Common myeloid progenitor, CD34-positive (primary cell): ENCODE data around the gene FBN3.

Experiments
- CTCF ChIA-PET: fragments of 350-600 bp; sonication (Branson Sonifier 250); formaldehyde crosslinking; loops from one replicate; lab custom pipeline; 2021; ENCODE audit warnings: antibody characterized with exemption; lab: Charles Lee
- POLR2A ChIA-PET: fragments of 350-600 bp; sonication (Branson Sonifier 250); formaldehyde crosslinking; loops from one replicate; lab custom pipeline; 2021; ENCODE audit warnings: antibody characterized with exemption; lab: Charles Lee
- DNase-seq, 3 donors: peaks; one replicate each; pipeline versions ENCODE4 v3.0.0 to v3.0.0-alpha.2; 2013
- H3K27ac ChIP-seq, 2 experiments: 1 replicate in 1 of 2; 2 replicates in 1 of 2; pipeline ENCODE4 v1.7.0; 2013; ENCODE audit warnings: inconsistent platforms in 2 of 2, low read length in 2 of 2, mild to moderate bottlenecking in 2 of 2, low read depth in 1 of 2, moderate library complexity in 1 of 2; ENCODE audit not compliant: severe bottlenecking in 2 of 2, insufficient read depth in 1 of 2, poor library complexity in 1 of 2
- H3K27me3 ChIP-seq, 5 experiments: replicated peaks in 2 of 5; 1 replicate in 3 of 5; 2 replicates in 2 of 5; pipeline versions ENCODE4 v1.6.1 to v1.7.0; 2013; ENCODE audit warnings: low read length in 4 of 5, mild to moderate bottlenecking in 2 of 5, moderate library complexity in 2 of 5, inconsistent platforms in 1 of 5; ENCODE audit not compliant: insufficient read depth in 5 of 5, control insufficient read depth in 4 of 5
- H3K36me3 ChIP-seq, 4 experiments: 1 replicate in 2 of 4; 2 replicates in 2 of 4; pipeline versions ENCODE4 v1.6.1 to v1.7.0; 2013; ENCODE audit warnings: low read length in 3 of 4, control low read depth in 1 of 4, mild to moderate bottlenecking in 1 of 4; ENCODE audit not compliant: control insufficient read depth in 4 of 4, insufficient read depth in 4 of 4
- H3K4me1 ChIP-seq, 4 experiments: 1 replicate in 3 of 4; 2 replicates in 1 of 4; pipeline versions ENCODE4 v1.6.1 to v1.7.1; 2013; ENCODE audit warnings: low read length in 3 of 4, mild to moderate bottlenecking in 3 of 4, control low read depth in 1 of 4, inconsistent platforms in 1 of 4, moderate library complexity in 1 of 4; ENCODE audit not compliant: control insufficient read depth in 4 of 4, insufficient read depth in 4 of 4; ENCODE audit errors: control extremely low read depth in 1 of 4
- H3K4me3 ChIP-seq, 7 experiments: 1 replicate in 4 of 7; 2 replicates in 3 of 7; pipeline versions ENCODE4 v1.5.1 to v1.7.0; 2013; ENCODE audit warnings: mild to moderate bottlenecking in 7 of 7, low read length in 6 of 7, moderate library complexity in 6 of 7, inconsistent platforms in 2 of 7, low read depth in 2 of 7, control low read depth in 1 of 7; ENCODE audit not compliant: insufficient read depth in 4 of 7, control insufficient read depth in 1 of 7; ENCODE audit errors: extremely low read depth in 1 of 7
- H3K9me3 ChIP-seq, 5 experiments: 1 replicate in 4 of 5; 2 replicates in 1 of 5; pipeline versions ENCODE4 v1.6.1 to v1.7.1; 2013; ENCODE audit warnings: low read length in 4 of 5, mild to moderate bottlenecking in 2 of 5, inconsistent platforms in 1 of 5, low read depth in 1 of 5, moderate library complexity in 1 of 5; ENCODE audit not compliant: control insufficient read depth in 4 of 5, insufficient read depth in 2 of 5; ENCODE audit errors: control extremely low read depth in 1 of 5
- WGBS: methylation state at CpG from one replicate; pipeline ENCODE4 v1.1.5; 2013; ENCODE audit not compliant: insufficient coverage; 5-methylcytosine and 5-hydroxymethylcytosine counted together

FBN3 gene

DNA sequence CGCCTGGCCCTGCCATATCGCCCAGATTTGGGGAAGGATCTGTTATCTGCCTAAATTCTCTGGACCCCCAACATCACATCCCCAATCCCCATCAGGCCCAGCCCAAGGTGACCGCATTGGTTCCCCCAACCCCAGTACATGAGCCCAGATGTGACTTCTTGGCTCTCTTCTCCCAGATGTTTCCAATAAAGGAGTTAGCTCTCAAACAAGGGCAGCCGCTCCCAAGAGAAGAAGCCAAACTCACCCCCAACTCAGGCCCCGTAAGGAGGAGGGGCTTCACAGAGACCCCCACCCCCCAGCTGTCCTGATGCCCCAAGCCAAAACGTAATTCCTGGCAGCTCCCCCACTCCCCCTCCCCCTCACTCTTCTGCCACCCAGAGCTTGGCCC is 6.9 kb downstream of the FBN3 start:
- H3K9me3 ChIP-seq = no peaks in the 10 kb centered on the region
- 64% methylated on average over 3 of the region's 6 CpGs for WGBS
- CTCF ChIA-PET = interaction anchor here (0.9 kb wide), 1 partner anchor 12 kb away, joined by 4 read pairs; no protein-coding TSS in a partner anchor
- H3K27me3 ChIP-seq = peaks cover 0 to 20% (median 9%) of the 10 kb centered on the region in 5 experiments
- H3K27ac ChIP-seq = no peak overlapping the region
- H3K4me1 ChIP-seq = no peaks in the 10 kb centered on the region
- DNase-seq = no peak
- no peaks in the 10 kb centered on the region for H3K36me3 ChIP-seq
- H3K4me3 ChIP-seq = no peak overlapping the region
- POLR2A ChIA-PET = no interaction called here

DNA sequence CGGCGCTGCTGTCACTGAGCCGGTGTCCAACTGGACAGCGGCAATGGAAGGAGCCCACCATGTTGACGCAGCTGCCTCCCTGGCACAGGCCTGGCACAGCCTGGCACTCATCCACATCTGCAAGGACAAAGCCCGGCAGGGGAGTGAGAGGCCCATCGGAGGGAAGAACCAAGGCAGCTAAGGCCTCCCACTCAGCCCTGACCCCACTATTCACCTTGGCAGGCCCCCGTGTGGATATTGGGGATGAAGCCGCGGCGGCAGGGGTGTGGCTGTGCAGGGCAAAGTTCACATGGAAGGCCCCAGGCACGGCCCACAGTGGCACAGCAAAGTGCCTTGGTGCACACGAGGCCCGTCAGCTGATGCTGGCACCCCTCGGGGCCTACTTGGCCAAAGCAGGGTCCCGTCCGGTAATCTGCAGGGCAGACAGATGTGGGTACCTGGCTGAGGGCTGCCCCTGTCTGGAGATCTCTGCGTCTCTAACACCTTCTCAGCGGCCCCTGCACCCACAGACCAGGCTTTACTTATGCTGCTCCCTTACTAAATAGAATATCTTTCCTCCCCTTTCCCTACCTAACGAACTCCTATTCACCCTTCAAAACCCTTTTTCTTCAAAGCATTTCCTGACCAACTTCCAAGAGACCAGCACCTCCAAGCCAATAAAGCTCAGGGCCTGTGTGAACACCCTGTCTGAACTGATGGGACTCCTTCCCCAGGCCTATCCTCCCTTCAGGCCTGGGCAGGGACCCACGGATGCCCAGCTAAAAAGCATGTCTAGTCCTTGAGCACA is 7.5 kb downstream of the FBN3 start:
- no peaks in the 10 kb centered on the region for H3K36me3 ChIP-seq
- no peak for DNase-seq
- H3K27me3 ChIP-seq = peaks cover 0 to 14% (median 7%) of the 10 kb centered on the region in 5 experiments
- ChIA-PET POLR2A (no interaction called here), CTCF (interaction anchor here (0.9 kb wide), 1 partner anchor 13 kb away, joined by 4 read pairs; no protein-coding TSS in a partner anchor)
- no peak overlapping the region for H3K27ac ChIP-seq
- H3K9me3 ChIP-seq = no peaks in the 10 kb centered on the region
- H3K4me3 ChIP-seq = no peak overlapping the region
- no peaks in the 10 kb centered on the region for H3K4me1 ChIP-seq
- 98% methylated on average over 19 of the region's 21 CpGs for WGBS

DNA sequence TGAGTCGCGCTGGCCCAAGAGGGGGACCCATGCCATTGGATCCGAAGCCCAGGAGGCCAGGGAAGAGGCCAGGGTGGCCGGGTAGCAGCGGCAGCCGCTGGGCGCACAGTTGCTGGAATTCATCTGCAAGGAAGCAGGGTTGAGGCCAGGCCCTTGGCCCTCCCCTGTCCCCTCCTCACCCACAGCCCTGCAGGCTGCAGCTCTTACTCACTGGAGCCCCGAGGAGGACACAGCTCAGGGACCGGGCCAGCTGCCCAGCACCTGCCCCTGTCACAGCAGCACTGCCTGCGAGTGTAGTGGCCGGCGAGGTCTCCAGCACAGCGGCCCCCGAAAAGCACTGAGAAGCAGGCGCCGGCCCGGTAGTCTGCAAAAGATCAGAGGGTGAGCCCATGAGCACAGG is 11.2 kb downstream of the FBN3 start:
- 98% methylated on average over 13 of the region's 17 CpGs for WGBS
- Histone ChIP-seq H3K27me3 (peaks cover 0 to 3% (median 0%) of the 10 kb centered on the region in 5 experiments), H3K9me3 (no peaks in the 10 kb centered on the region), H3K27ac (no peak overlapping the region), H3K4me3 (no peak overlapping the region), H3K4me1 (no peaks in the 10 kb centered on the region), H3K36me3 (no peaks in the 10 kb centered on the region)
- ChIA-PET POLR2A (no interaction called here), CTCF (interaction anchor here (1.1 kb wide), 1 partner anchor 114 kb away, joined by 3 read pairs; no protein-coding TSS in a partner anchor)
- no peak for DNase-seq

DNA sequence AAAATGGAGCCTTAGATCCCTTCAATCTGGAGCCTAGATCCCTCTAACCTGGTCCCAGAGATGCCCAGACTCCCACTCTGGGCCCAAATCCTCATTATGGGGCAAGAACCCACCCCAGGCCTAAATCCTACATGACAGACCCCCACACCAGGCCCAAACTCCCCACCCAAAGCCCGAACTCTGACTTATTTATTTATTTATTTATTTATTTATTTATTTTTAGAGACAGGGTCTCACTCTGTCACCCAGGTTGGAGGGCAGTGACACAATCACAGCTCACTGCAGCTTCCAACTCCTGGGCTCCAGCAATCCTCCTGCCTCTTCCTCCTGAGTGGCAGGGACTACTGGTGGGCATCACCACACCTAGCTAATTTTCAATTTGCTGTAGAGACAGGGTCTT is 12.0 kb downstream of the FBN3 start:
- no peak overlapping the region for H3K27ac ChIP-seq
- no peaks in the 10 kb centered on the region for H3K4me1 ChIP-seq
- no CpG with 5 or more reads among the region's 1 CpG for WGBS
- DNase-seq = no peak
- peaks cover 0 to 6% (median 0%) of the 10 kb centered on the region in 5 experiments for H3K27me3 ChIP-seq
- no peaks in the 10 kb centered on the region for H3K9me3 ChIP-seq
- ChIA-PET CTCF (no interaction called here), POLR2A (no interaction called here)
- no peak overlapping the region for H3K4me3 ChIP-seq
- no peaks in the 10 kb centered on the region for H3K36me3 ChIP-seq

GRCh38 chr19:8135946-8136618 is 13.3 kb downstream of the FBN3 start:
- ChIA-PET CTCF (no interaction called here), POLR2A (no interaction called here)
- H3K4me3 ChIP-seq = no peak overlapping the region
- H3K4me1 ChIP-seq = no peaks in the 10 kb centered on the region
- no peak overlapping the region for H3K27ac ChIP-seq
- WGBS = 95% methylated on average over 23 of the region's 32 CpGs
- DNase-seq = no peak
- H3K36me3 ChIP-seq = no peaks in the 10 kb centered on the region
- peaks cover 0 to 6% (median 0%) of the 10 kb centered on the region in 5 experiments for H3K27me3 ChIP-seq
- no peaks in the 10 kb centered on the region for H3K9me3 ChIP-seq

GRCh38 chr19:8132858-8133458 is 16.4 kb downstream of the FBN3 start:
- POLR2A ChIA-PET = no interaction called here
- H3K4me1 ChIP-seq = no peaks in the 10 kb centered on the region
- no peak overlapping the region for H3K27ac ChIP-seq
- WGBS = 62% methylated on average over 9 of the region's 20 CpGs
- H3K4me3 ChIP-seq = no peak overlapping the region
- H3K27me3 ChIP-seq = peaks cover 0 to 7% (median 0%) of the 10 kb centered on the region in 5 experiments
- CTCF ChIA-PET = interaction anchor here (0.6 kb wide), 1 partner anchor 40 kb away, joined by 3 read pairs; no protein-coding TSS in a partner anchor
- H3K9me3 ChIP-seq = no peaks in the 10 kb centered on the region
- no peak for DNase-seq
- H3K36me3 ChIP-seq = no peaks in the 10 kb centered on the region
